HG03060 (cell line): Measurements from ENCODE around the gene FRRS1.
A peak's percentile ranks its signal among the peaks of the same experiment; 100 is the strongest.
"Not testable (repeated sequence)": the region's sequence is repeated elsewhere in the genome, so short reads cannot be mapped to it uniquely, and the experiment has no call there.

Source experiments
- ATAC-seq: cut with Tn5 transposase; IDR thresholded peaks from one replicate; pipeline ENCODE4 v1.9.1; 2021; ENCODE audit warnings: low read depth, moderate number of reproducible peaks; ENCODE audit not compliant: unreplicated experiment

FRRS1 gene

GRCh38 chr1:99766378-99766800 lies at the start of gene FRRS1:
Gene FRRS1, minus strand, starts transcription at chr1:99766635. Its CDS starts 17,867 bp downstream, at chr1:99748768.
- ATAC-seq = peak; percentile 87

GRCh38 chr1:99814373-99814900 lies 48.0 kb upstream of the FRRS1 start:
- no peak for ATAC-seq

- ATAC-seq = no peak
These were observed 45.3 kb upstream of the FRRS1 start for GRCh38 chr1:99811747-99812146.

GRCh38 chr1:99811075-99811474 lies 44.6 kb upstream of the FRRS1 start:
- no peak for ATAC-seq

GRCh38 chr1:99808391-99809115 lies 42.1 kb upstream of the FRRS1 start:
- peak; percentile 86 for ATAC-seq

- ATAC-seq = no peak
These were observed 40.4 kb upstream of the FRRS1 start for GRCh38 chr1:99806882-99807281.

- ATAC-seq = no peak
These were observed 35.1 kb upstream of the FRRS1 start for GRCh38 chr1:99801584-99801983.

GRCh38 chr1:99793861-99794260 lies 27.4 kb upstream of the FRRS1 start:
- ATAC-seq = not testable (repeated sequence)

GRCh38 chr1:99789715-99790114 lies 23.3 kb upstream of the FRRS1 start:
- ATAC-seq = no peak

- ATAC-seq = no peak
These were observed 22.5 kb upstream of the FRRS1 start for GRCh38 chr1:99788896-99789295.

GRCh38 chr1:99786751-99787501 lies 20.5 kb upstream of the FRRS1 start:
- ATAC-seq = peak; percentile 54

- no peak for ATAC-seq
These were observed 18.4 kb upstream of the FRRS1 start for GRCh38 chr1:99784809-99785255.

- no peak for ATAC-seq
These were observed 17.7 kb upstream of the FRRS1 start for GRCh38 chr1:99784143-99784542.

- no peak for ATAC-seq
These were observed 16.5 kb upstream of the FRRS1 start for GRCh38 chr1:99782920-99783319.

- no peak for ATAC-seq
These were observed 16.0 kb upstream of the FRRS1 start for GRCh38 chr1:99782397-99782796.

- ATAC-seq = no peak
These were observed 15.4 kb upstream of the FRRS1 start for GRCh38 chr1:99781798-99782197.

- ATAC-seq = no peak
These were observed 11.3 kb upstream of the FRRS1 start for GRCh38 chr1:99777752-99778151.

GRCh38 chr1:99776120-99776519 lies 9.7 kb upstream of the FRRS1 start:
- no peak for ATAC-seq

GRCh38 chr1:99772809-99773208 lies 6.4 kb upstream of the FRRS1 start:
- no peak for ATAC-seq

- ATAC-seq = no peak
These were observed 5.1 kb upstream of the FRRS1 start for GRCh38 chr1:99771513-99771918.

- no peak for ATAC-seq
These were observed 2.2 kb upstream of the FRRS1 start for GRCh38 chr1:99768524-99769245.
